ENCODE results near the gene PGC. TPM values are rescaled to one million over a fixed set of nuclear protein-coding genes. Genes with fewer than 3 reads are reported as not detected.

Gene PGC
- polyA plus RNA-seq, 3 donors: not detected

GRCh38 chr6:41715795-41716515 lies 31.2 kb downstream of the PGC start:
- WGBS (ENCODE audit: insufficient coverage): 24% methylated on average over 2 of the region's 5 CpGs
- Histone ChIP-seq H3K79me2 (ENCODE audit: insufficient read depth, low read length) (peaks cover 100% of the 10 kb centered on the region), H2AFZ (ENCODE audit: insufficient read depth, low read depth, low read length, poor library complexity, severe bottlenecking) (no peak overlapping the region), H3K27me3 (ENCODE audit: control insufficient read depth in 2 of 2, insufficient read depth in 2 of 2, low read length in 2 of 2) (no peaks in the 10 kb centered on the region), H3K36me3 (replicated peaks in 1 of 2; ENCODE audit: control insufficient read depth in 1 of 2, insufficient read depth in 2 of 2, low read length in 2 of 2) (peaks cover 5 to 21% of the 10 kb centered on the region in 2 donors), H3K9ac (ENCODE audit: insufficient read depth, low read length, poor library complexity, severe bottlenecking) (no peak overlapping the region), H3K4me3 (replicated peaks in 1 of 3; ENCODE audit: low read depth in 2 of 3, low read length in 3 of 3) (no peak overlapping the region), H4K20me1 (ENCODE audit: insufficient read depth, low read length) (peaks cover 100% of the 10 kb centered on the region), H3K9me3 (replicated peaks in 1 of 2; ENCODE audit: control insufficient read depth in 1 of 2, insufficient read depth in 1 of 2, low read length in 2 of 2) (no peaks in the 10 kb centered on the region), H3K4me1 (ENCODE audit: control insufficient read depth in 1 of 2, insufficient read depth in 2 of 2, low read length in 2 of 2) (peaks cover 77 to 87% of the 10 kb centered on the region in 2 donors), H3K27ac (ENCODE audit: low read depth in 1 of 2, low read length in 2 of 2) (peak overlapping the region in 1 of 2 donors; percentile 61), H3K4me2 (replicated peaks; ENCODE audit: extremely low read depth, low read length, poor library complexity, severe bottlenecking) (no peak overlapping the region)
- H3K4me1 Mint-ChIP-seq: peaks cover 83% of the 10 kb centered on the region
- intact Hi-C loops (cut with micrococcal nuclease): no loop called here
- peak overlapping the region in 4 of 7 donors; percentile 28 to 74 (median 61) for H3K27ac Mint-ChIP-seq
- no peak for DNase-seq
- peaks cover 22 to 68% of the 10 kb centered on the region in 2 donors for H3K36me3 Mint-ChIP-seq
- no peak overlapping the region for H3K4me3 Mint-ChIP-seq
- H3K27me3 Mint-ChIP-seq (ENCODE audit: low read depth in 3 of 3): peaks cover 0 to 3% (median 0%) of the 10 kb centered on the region in 3 donors
- no peak for TF ChIP-seq CTCF (IDR thresholded peaks at IDR 0.05)
- no peaks in the 10 kb centered on the region for H3K9me3 Mint-ChIP-seq

GRCh38 chr6:41714556-41715273 lies 32.5 kb downstream of the PGC start:
- Histone ChIP-seq H2AFZ (ENCODE audit: insufficient read depth, low read depth, low read length, poor library complexity, severe bottlenecking) (no peak overlapping the region), H3K4me3 (replicated peaks in 1 of 3; ENCODE audit: low read depth in 2 of 3, low read length in 3 of 3) (no peak overlapping the region), H3K4me2 (replicated peaks; ENCODE audit: extremely low read depth, low read length, poor library complexity, severe bottlenecking) (no peak overlapping the region), H4K20me1 (ENCODE audit: insufficient read depth, low read length) (peaks cover 100% of the 10 kb centered on the region), H3K27ac (ENCODE audit: low read depth in 1 of 2, low read length in 2 of 2) (no peak overlapping the region), H3K4me1 (ENCODE audit: control insufficient read depth in 1 of 2, insufficient read depth in 2 of 2, low read length in 2 of 2) (peaks cover 64 to 75% of the 10 kb centered on the region in 2 donors), H3K9me3 (replicated peaks in 1 of 2; ENCODE audit: control insufficient read depth in 1 of 2, insufficient read depth in 1 of 2, low read length in 2 of 2) (no peaks in the 10 kb centered on the region), H3K79me2 (ENCODE audit: insufficient read depth, low read length) (peaks cover 100% of the 10 kb centered on the region), H3K9ac (ENCODE audit: insufficient read depth, low read length, poor library complexity, severe bottlenecking) (no peak overlapping the region), H3K27me3 (ENCODE audit: control insufficient read depth in 2 of 2, insufficient read depth in 2 of 2, low read length in 2 of 2) (no peaks in the 10 kb centered on the region), H3K36me3 (replicated peaks in 1 of 2; ENCODE audit: control insufficient read depth in 1 of 2, insufficient read depth in 2 of 2, low read length in 2 of 2) (peaks cover 5 to 32% of the 10 kb centered on the region in 2 donors)
- Mint-ChIP-seq H3K9me3 (no peaks in the 10 kb centered on the region), H3K27me3 (ENCODE audit: low read depth in 3 of 3) (peaks cover 0 to 3% (median 0%) of the 10 kb centered on the region in 3 donors), H3K4me3 (no peak overlapping the region), H3K36me3 (peaks cover 28 to 68% of the 10 kb centered on the region in 2 donors), H3K4me1 (peaks cover 77% of the 10 kb centered on the region), H3K27ac (peak overlapping the region in 1 of 7 donors; percentile 54)
- no peak for DNase-seq
- WGBS (ENCODE audit: insufficient coverage): 94% methylated on average over 13 of the region's 14 CpGs
- intact Hi-C loops (cut with micrococcal nuclease): no loop called here
- TF ChIP-seq CTCF (IDR thresholded peaks at IDR 0.05): no peak

Data from CD14-positive monocyte (primary cell).